ENCODE measurements around the gene CELF1.
"Not testable (repeated sequence)": the region's sequence is repeated elsewhere in the genome, so short reads cannot be mapped to it uniquely, and the experiment has no call there.

Gene CELF1

GRCh38 chr11:47536915-47537314 is 16.0 kb downstream of the CELF1 start:
- no peak for DNase-seq

DNA sequence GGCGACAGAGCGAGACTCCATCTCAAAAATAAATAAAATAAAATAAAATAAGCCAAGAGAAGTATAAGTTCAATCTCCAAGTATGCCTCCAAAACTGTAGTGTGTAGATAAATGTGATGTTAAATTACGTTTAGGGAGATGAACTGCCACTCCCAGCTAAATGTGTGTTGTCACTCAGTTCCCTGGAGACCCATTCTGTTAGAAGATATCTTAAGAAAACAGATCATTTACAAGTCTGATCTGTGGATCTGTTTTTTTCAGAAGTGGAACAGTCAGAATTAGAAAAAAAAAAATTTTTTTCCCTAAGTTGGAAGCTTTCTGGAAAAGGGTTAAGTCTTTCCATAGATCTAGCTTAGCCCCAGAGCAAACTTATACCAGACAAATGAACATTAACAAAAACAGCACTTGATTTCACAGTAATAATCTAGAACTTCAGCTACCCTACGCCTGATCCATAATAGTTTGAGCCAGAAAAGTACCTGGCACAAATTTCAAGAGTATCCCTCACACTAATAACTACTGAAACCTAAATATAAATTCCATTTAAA is 18.2 kb downstream of the CELF1 start:
- DNase-seq: no peak

DNA sequence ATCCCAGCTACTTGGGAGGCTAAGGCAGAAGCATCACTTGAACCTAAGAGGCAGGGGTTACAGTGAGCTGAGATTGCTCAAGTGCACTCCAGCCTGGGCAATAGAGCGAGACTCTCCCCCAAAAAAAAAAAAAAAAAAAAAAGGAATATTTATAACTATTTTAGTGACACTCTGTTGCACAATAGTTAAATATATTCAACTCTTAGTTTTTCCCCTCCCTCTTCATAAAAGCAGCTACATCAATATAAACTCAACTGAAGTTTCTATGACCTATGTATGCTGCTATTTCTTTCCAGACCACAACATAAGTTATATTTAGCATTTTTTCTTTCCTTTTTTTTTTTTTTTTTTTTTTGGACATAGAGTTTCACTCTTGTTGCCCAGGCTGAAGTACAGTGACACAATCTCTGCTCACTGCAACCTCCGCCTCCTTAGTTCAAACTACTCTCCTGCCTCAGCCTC is 19.2 kb downstream of the CELF1 start:
- no peak for DNase-seq

DNA sequence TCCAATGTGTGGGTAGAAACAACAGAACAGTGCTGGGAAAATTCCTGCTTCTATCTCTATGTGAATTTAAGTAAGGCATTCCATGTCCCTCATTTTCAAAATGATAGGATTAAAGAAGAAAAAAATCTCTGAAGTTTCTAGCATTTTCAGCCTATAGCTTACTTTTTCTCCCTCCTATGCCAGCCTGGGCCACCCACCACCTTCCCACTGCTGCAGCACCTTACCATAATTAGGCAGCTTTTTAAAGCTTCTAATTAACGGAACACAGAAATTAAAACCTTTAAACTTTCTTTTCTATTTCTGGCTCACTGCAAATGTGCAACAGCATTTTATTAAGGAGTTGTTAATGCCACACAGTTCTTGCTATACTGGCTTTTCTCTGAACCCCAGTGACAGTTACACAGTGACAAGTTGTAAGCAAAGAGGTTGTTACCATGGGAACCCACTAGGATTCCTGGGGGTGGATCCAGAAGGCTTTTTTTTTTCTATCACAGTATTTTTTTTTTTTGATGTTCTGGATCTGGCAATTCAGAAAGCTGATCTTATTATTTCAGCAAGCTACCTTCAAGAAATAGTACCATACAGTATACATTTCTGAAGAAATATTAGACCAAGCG is 20.2 kb downstream of the CELF1 start:
- DNase-seq: peak in 1 of 2 donors; percentile 36

GRCh38 chr11:47531666-47532065 is 21.3 kb downstream of the CELF1 start:
- no peak for DNase-seq

DNA sequence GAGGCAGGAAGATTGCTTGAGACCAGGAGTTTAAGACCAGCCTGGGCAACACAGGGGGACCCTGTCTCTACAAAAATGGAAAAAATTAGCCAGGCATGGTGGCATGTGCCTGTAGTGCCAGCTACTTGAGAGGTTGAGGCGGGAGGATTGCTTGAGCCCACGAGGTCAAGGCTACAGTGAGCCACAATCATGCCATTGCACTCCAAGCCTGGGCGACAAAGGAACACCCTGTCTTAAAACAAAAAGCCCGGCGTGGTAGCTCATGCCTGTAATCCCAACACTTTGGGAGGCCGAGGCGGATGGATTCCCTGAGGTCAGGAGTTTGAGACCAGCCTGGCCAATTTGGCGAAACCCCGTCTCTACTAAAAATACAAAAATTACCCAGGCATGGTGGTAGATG is 22.2 kb downstream of the CELF1 start:
- DNase-seq: not testable (repeated sequence)

DNA sequence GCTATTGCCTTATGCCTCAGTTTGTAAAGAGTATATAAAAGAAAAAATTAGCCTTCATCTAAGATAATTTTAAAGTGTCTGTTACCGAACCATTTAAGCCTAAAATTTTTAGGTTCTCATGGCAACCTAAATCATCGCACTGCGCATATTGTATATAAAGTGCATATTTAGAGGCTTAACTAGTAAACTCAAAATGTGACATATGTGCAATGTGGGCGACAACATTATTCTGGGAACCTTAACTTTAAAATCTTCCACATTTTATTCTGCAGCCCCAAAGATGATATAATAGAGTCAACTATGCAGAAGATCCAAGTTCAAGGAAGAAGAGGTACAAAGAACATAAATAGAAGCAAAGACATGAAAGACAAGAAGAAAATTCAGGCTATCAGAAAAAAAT is 23.0 kb downstream of the CELF1 start:
- DNase-seq: no peak

DNA sequence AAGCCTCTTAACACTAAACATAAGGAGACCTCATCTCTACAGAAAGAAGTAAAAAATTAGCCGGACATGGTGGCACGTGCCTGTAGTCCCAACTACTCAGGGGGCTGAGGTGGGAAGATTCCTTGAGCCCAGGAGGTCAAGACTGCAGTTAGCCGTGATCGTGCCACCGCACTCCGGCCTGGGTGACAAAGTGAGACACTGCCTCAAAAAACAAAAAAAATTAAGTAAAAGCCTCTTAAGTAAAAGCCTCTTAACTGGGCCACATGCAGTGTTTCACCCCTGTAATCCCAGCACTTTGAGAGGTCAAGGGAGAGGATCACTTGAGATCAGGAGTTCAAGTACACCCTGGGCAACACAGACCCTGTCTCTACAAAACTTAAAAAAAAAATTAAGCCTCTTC is 25.7 kb downstream of the CELF1 start:
- DNase-seq: no peak

DNA sequence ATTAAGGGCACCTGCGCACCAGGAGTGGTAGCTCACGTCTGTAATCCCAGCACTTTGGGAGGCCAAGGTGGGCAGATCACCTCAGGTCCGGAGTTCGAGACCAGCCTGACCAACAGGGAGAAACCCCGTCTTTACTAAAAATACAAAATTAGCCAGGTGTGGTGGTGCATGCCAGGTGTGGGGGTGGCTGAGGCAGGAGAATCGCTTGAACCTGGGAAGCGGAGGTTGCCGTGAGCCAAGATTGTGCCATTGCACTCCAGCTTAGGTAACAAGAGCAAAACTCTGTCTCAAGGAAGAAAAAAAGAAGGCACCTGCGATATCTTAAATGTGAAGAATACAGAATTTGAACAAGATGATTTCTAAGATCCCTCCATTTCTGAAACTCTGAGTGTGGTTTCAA is 26.9 kb downstream of the CELF1 start:
- not testable (repeated sequence) for DNase-seq

DNA sequence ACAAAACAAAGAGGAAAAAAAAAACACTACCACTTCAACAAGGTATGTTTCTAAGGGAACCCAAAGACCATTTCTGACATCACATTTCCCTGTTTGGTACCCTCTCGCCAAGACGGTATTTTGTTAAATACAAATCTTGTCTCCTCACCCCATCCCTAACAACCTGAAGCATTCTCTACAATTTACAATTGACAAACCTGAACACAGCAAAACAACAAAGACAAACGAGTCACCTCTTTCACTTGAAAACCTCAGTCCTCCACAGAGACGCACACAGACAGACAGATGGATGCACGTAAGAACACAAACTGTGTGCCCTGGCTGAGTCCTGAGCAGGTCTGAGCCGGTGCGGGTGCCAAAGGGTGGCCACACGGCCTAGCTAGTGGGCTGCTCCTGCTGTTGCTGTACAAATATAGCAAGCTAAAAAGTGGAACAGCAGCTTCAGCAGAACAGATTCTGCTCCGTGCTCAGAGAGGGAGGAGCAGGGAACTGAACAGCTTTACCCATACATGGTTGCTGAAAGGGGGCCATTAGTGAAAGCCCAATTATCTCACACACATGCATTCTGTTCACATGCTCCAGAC is 28.5 kb downstream of the CELF1 start:
- peak; percentile 27 to 61 for DNase-seq

DNA sequence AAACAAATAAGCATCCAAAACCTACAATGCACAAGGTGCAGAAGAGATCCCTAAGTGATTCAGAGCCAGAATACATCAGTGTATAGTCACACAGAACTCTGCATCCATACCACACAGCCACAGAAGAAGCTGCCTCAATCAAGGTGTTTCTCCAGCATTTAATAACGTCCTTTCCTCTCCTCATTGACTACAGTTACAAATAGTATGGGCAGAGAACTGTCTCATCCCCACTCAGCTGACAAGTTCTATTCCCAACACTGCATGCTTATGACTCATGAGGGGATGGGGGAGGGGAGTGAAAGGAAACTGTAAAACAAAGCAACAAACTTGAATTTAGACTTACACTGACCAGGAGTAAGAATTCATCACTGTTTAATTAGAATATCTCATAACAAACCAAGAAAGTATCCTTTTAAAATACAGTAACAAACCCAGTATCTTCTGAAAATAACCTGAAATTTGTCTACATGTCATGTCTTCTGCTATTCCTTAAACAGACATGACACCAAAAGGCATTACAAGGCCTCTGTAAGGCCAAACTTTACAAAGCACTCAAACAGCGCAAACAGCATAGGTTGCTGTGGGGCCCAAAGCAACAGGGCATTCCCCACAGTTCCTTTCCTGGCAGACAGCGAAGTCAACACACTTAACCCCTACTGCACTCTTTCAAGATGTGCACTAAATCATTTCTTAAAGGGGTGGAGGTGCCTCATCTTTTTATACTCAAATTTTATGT is 29.3 kb downstream of the CELF1 start:
- DNase-seq: no peak

DNA sequence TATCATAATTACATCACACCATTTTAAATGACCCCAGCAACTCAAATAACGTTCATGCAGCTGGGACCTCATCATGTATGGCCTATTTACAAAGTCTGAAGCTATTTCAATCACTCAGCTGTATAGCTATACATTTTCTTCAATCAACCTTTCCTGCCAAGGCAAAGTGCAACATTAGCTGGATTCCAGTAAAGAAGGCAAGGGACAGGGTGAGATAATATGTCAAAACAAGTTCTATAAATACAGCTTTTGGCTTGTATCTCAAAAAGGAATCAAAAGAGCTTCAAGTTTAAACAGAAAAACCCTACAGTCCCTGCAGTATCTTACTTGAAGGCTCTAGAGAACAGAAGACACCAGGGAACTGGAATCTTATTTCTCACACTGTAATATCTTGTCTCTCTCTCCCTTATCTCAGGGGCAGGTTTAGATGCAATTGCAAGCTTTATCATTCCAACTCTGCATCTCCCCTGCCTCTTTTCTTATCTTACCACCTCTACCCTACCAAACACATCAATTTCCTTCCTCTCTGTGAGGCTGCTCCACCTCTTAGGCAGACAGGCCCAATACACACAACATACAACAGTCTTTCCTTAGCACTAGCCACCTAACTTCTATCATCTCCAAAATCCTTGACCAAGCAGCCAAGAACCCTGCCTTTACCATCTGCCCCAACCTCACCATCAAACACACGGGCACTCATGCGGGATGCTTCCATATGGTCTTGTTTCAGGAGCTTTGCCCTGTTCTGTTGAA is 34.5 kb downstream of the CELF1 start:
- no peak for DNase-seq

DNA sequence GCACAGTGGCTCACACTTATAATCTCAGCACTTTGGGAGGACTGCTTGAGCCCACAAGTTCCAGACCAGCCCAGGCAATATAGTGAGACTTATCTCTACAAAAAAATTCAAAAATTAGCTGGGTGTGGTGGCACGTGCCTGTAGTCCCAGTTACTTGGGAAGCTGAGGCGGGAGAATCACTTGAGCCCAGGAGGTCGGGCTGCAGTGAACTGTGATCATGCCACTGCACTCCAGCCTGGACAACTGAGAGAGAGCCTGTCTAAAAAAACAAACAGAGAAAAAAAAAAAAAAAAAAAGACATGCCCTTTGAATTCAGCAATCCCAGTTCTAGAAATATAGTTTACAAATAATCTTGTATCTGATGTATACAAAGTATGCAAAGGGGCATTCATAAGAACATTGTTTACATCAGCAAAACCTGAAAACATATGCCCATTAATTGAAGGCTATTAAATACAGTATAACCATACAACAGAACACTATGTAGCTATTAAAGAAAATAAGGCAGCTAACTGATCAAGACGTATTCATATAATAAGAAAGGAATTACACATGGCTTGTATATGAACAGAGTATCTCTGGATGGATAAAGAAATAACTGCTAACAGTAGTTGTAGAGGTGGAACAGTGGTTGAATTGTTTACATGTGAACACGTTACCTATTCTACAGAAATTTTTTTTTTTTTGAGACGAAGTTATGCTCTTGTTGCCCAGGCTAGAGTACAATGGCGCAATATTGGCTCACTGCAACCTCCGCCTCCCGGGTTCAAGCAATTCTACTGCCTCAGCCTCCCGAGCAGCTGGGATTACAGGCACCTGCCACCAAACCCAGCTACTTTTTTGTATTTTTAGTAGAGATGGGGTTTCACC is 35.7 kb downstream of the CELF1 start:
- DNase-seq: no peak

DNA sequence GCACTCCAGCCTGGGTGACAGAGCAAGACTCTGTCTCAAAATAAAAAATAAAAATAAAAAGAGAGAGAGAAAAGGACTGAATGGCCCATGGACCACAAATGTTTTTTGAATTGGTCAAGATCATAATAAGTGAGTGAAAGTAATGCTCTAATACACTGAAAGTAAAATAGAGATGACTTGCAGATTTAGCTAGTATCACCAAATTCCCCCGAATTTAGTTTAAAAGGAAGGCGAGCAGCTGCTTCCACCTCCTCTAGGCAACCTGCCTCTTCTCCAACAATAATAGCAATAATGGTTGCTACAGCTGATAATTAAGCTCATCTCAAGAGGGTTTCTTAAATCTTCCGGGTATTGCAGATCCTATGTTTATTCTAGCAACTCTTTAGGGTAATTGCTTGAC is 36.8 kb downstream of the CELF1 start:
- DNase-seq: no peak

GRCh38 chr11:47514825-47515647 is 37.9 kb downstream of the CELF1 start:
- DNase-seq: peak; percentile 8 to 67

DNA sequence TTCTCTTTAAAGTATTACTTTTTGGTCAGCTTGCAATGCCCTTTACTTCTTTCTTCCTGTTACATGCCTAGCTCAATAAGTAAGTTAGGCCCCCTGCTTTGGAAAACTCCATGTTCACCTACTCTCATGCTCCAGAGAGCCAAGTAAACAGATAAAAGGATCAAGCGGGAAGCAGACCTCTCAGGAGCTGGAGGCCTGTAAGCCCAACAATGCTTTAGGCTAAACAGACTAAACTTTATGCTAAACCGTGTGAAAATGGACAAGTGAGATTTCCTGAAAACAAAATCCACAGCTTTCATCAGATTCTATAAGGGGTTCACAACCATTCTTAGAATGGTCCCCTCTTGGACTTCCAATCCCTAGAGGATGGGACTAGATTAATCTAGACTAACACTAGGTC is 40.2 kb downstream of the CELF1 start:
- no peak for DNase-seq

GRCh38 chr11:47511917-47512316 is 41.0 kb downstream of the CELF1 start:
- no peak for DNase-seq

DNA sequence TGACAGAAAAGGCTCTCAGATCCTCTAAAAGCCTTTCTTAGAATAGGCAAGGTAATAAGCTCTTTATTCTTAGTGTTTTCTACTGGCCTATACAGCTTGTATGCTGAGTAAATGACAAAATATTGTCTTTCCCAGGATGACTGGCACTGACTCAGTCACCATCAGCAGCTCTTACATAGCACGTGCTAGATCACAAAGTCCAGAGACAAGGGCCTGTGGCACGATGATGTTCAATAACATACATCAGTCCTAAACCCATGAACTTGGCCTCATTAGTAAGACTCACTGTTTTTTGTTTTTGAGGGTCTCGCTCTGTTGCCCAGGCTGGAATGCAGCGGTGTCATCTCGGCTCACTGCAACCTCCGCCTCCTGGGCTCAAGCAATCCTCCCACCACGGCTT is 42.7 kb downstream of the CELF1 start:
- no peak for DNase-seq

DNA sequence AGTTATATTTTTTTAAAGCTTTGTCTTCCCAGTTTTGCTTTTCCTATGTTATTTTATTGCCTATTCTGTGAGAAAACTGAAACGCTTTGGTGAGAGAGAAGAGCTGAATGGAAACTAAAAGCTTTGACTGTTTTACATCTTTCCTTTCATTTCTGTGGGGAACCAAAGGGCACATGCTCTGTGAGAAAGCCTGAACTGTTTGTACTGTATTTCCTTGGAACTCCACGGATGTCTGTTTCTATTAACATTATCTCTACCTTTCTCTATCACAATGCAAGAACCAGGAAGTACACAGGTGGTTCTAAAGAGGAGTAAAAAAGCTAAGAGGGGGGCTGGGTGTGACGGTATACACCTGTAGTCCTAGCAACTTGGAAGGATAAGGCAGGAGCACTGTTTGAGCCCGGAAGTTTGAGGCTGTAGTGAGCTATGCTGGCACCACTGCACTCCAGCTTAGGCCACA is 43.8 kb downstream of the CELF1 start:
- no peak for DNase-seq

GRCh38 chr11:47508240-47508957 is 44.5 kb downstream of the CELF1 start:
- no peak for DNase-seq

Data from hippocampal formation (tissue), 2 donors.